A549 treated with RU486 at 1 μM for 4 hours (cell line): ENCODE measurements around the gene RCAN2. TPM values are rescaled to one million over a fixed set of nuclear protein-coding genes. Genes with fewer than 3 reads are reported as not detected.

Experiments
- total RNA-seq: library from RNA; stranded (reverse); fragments of 200-300 nt; extraction: Qiagen RNA extraction; gene quantifications from 5 replicates; pipeline ENCODE4 v1.2.3, GENCODE V29; 2022; ENCODE audit warnings: low read depth

Gene RCAN2
- total RNA-seq, result not detected in 5 replicates

GRCh38 chr6:46491201-46491627, at the start of gene RCAN2:
TSS of gene RCAN2 (minus strand) at chr6:46491449.

Other genes with a start within 250 kb of the RCAN2 start
- gene CYP39A1, start 161.4 kb upstream of the RCAN2 start, total RNA-seq, result 0.06 to 0.15 TPM (median 0.14 TPM) in 3 of 5 replicates, not detected in the others
- gene SLC25A27, start 161.5 kb upstream of the RCAN2 start, total RNA-seq, result 0.27 to 0.70 TPM (median 0.46 TPM) in 5 replicates
- gene TDRD6, start 196.4 kb upstream of the RCAN2 start, total RNA-seq, result not detected in 5 replicates
- 0.11 TPM in 1 of 5 replicates, not detected in the others for gene PLA2G7, start 243.9 kb upstream of the RCAN2 start, total RNA-seq